ENCODE measurements around the gene IL15RA.

- TF ChIP-seq CTCF (conservative IDR thresholded peaks at IDR 0.05), result no peak
- TF ChIP-seq EZH2 (IDR thresholded peaks at IDR 0.05; ENCODE audit: low read depth), result no peak
These were observed 61.9 kb downstream of the IL15RA start for GRCh38 chr10:5915451-5915850.
